Daoy (cell line): ENCODE measurements around the gene SPRN. TPM values are rescaled to one million over a fixed set of nuclear protein-coding genes. Genes with fewer than 3 reads are reported as not detected.
"Not testable (repeated sequence)": the region's sequence is repeated elsewhere in the genome, so short reads cannot be mapped to it uniquely, and the experiment has no call there.

Source experiments
- DNase-seq: peaks from one replicate; pipeline ENCODE4 v3.0.0-alpha.2; 2015; ENCODE audit warnings: low read depth
- total RNA-seq: library from RNA; depleted of rRNA; stranded (reverse); fragments of >200 nt; shearing (Covaris generic); gene quantifications from 2 replicates; pipeline ENCODE4 v1.2.3, GENCODE V29; 2014

SPRN gene
- total RNA-seq, 1 experiment from 2014 or later, result not detected

- no peak for DNase-seq
These were observed 15.4 kb upstream of the SPRN start for GRCh38 chr10:133439517-133440461.

- no peak for DNase-seq
These were observed 14.4 kb upstream of the SPRN start for GRCh38 chr10:133438711-133439273.

- not testable (repeated sequence) for DNase-seq
These were observed 8.4 kb upstream of the SPRN start for GRCh38 chr10:133432789-133433188.

GRCh38 chr10:133431888-133432613 lies 7.6 kb upstream of the SPRN start:
- DNase-seq, result not testable (repeated sequence)

- not testable (repeated sequence) for DNase-seq
These were observed 5.1 kb upstream of the SPRN start for GRCh38 chr10:133429571-133429970.

- DNase-seq, result not testable (repeated sequence)
These were observed 323 bp downstream of the SPRN start for GRCh38 chr10:133424102-133424501.

- DNase-seq, result no peak
These were observed 1.3 kb downstream of the SPRN start for GRCh38 chr10:133422807-133423771.

- DNase-seq, result no peak
These were observed 2.1 kb downstream of the SPRN start for GRCh38 chr10:133422223-133422806.

- DNase-seq, result no peak
These were observed 2.8 kb downstream of the SPRN start for GRCh38 chr10:133421336-133422222.

GRCh38 chr10:133420579-133420978 lies 3.8 kb downstream of the SPRN start:
- no peak for DNase-seq

- DNase-seq, result no peak
These were observed 4.4 kb downstream of the SPRN start for GRCh38 chr10:133420028-133420427.

GRCh38 chr10:133419211-133419950 lies 5.0 kb downstream of the SPRN start:
- no peak for DNase-seq

- DNase-seq, result no peak
These were observed 6.0 kb downstream of the SPRN start for GRCh38 chr10:133418289-133418993.

- no peak for DNase-seq
These were observed 8.7 kb downstream of the SPRN start for GRCh38 chr10:133415752-133416151.

GRCh38 chr10:133414401-133414800 lies 10.0 kb downstream of the SPRN start:
- not testable (repeated sequence) for DNase-seq

GRCh38 chr10:133412381-133412711 lies 12.1 kb downstream of the SPRN start:
- DNase-seq, result no peak

GRCh38 chr10:133411523-133412380 lies 12.7 kb downstream of the SPRN start:
- no peak for DNase-seq
